Amniotic stem cell (primary cell): Measurements from ENCODE around the gene PWP1.
"Not testable (repeated sequence)": the region's sequence is repeated elsewhere in the genome, so short reads cannot be mapped to it uniquely, and the experiment has no call there.

Experiments
- DNase-seq: peaks from one replicate; lab custom pipeline; 2025; lab: John Stamatoyannopoulos, UW

Gene PWP1

GRCh38 chr12:107668320-107669098 lies 17.1 kb upstream of the PWP1 start:
- DNase-seq, result no peak

GRCh38 chr12:107669946-107670345 lies 15.7 kb upstream of the PWP1 start:
- no peak for DNase-seq

GRCh38 chr12:107670999-107671643 lies 14.5 kb upstream of the PWP1 start:
- no peak for DNase-seq

- no peak for DNase-seq
These were observed 7.9 kb upstream of the PWP1 start for GRCh38 chr12:107677671-107678070.

- no peak for DNase-seq
These were observed 6.3 kb upstream of the PWP1 start for GRCh38 chr12:107679336-107679735.

- DNase-seq, result no peak
These were observed 4.2 kb upstream of the PWP1 start for GRCh38 chr12:107681455-107681835.

- DNase-seq, result no peak
These were observed 3.5 kb upstream of the PWP1 start for GRCh38 chr12:107681836-107682820.

GRCh38 chr12:107684029-107684795 lies 1.4 kb upstream of the PWP1 start:
- no peak for DNase-seq

- DNase-seq, result no peak
These were observed 624 bp upstream of the PWP1 start for GRCh38 chr12:107684990-107685359.

- not testable (repeated sequence) for DNase-seq
These were observed 10.2 kb downstream of the PWP1 start for GRCh38 chr12:107695772-107696171.

GRCh38 chr12:107702106-107702505 lies 16.5 kb downstream of the PWP1 start:
- DNase-seq, result no peak

GRCh38 chr12:107704041-107704440 lies 18.4 kb downstream of the PWP1 start:
- DNase-seq, result no peak

GRCh38 chr12:107705522-107705921 lies 19.9 kb downstream of the PWP1 start:
- DNase-seq, result not testable (repeated sequence)

- no peak for DNase-seq
These were observed 30.2 kb downstream of the PWP1 start for GRCh38 chr12:107715780-107716179.

GRCh38 chr12:107718606-107719005 lies 33.0 kb downstream of the PWP1 start:
- DNase-seq, result no peak

- not testable (repeated sequence) for DNase-seq
These were observed 41.7 kb downstream of the PWP1 start for GRCh38 chr12:107727327-107727726.

- not testable (repeated sequence) for DNase-seq
These were observed 42.1 kb downstream of the PWP1 start for GRCh38 chr12:107727742-107728141.

- no peak for DNase-seq
These were observed 45.2 kb downstream of the PWP1 start for GRCh38 chr12:107730618-107731341.

- DNase-seq, result no peak
These were observed 45.8 kb downstream of the PWP1 start for GRCh38 chr12:107731366-107731765.

GRCh38 chr12:107732365-107732764 lies 46.8 kb downstream of the PWP1 start:
- DNase-seq, result no peak

GRCh38 chr12:107734139-107734538 lies 48.5 kb downstream of the PWP1 start:
- no peak for DNase-seq
